ENCODE results near the gene SSX2.
"Not testable (repeated sequence)": the region's sequence is repeated elsewhere in the genome, so short reads cannot be mapped to it uniquely, and the experiment has no call there.

Gene SSX2

GRCh38 chrX:52707078-52707477 lies at the start of gene SSX2:
Gene SSX2, minus strand, starts transcription at chrX:52707178. Its CDS starts 1,429 bp downstream, at chrX:52705749.
- not testable (repeated sequence) for DNase-seq

- DNase-seq, result not testable (repeated sequence)
Measured at GRCh38 chrX:52750952-52751351, 44.0 kb upstream of the SSX2 start, which contains the start of gene SSX2B. Gene SSX2B, plus strand, starts transcription at chrX:52751252. Its CDS starts 1,429 bp downstream, at chrX:52752681.

GRCh38 chrX:52692034-52692433 lies 14.9 kb downstream of the SSX2 start:
- DNase-seq, result not testable (repeated sequence)

GRCh38 chrX:52662218-52662617 lies 44.8 kb downstream of the SSX2 start:
- DNase-seq, result not testable (repeated sequence)

- not testable (repeated sequence) for DNase-seq
Measured at GRCh38 chrX:52655475-52655874, 51.5 kb downstream of the SSX2 start.

- DNase-seq, result not testable (repeated sequence)
Measured at GRCh38 chrX:52654800-52655199, 52.2 kb downstream of the SSX2 start, which contains the start of gene SSX7. Gene SSX7, minus strand, starts transcription at chrX:52654900. Its CDS starts 1,428 bp downstream, at chrX:52653472.

- DNase-seq, result not testable (repeated sequence)
Measured at GRCh38 chrX:52650676-52651075, 56.3 kb downstream of the SSX2 start.

GRCh38 chrX:52648956-52649355 lies 58.0 kb downstream of the SSX2 start:
- DNase-seq, result not testable (repeated sequence)
